Natural killer cell treated with Interleukin-12 subunit alpha and Interleukin-12 subunit beta and Interleukin-15 and Interleukin-18, amount 100 ng/mL, for 72 hours (primary cell): ENCODE measurements around the gene SELENOK. TPM values are rescaled to one million over a fixed set of nuclear protein-coding genes. Genes with fewer than 3 reads are reported as not detected.

Experiments used
- ATAC-seq, 2 donors: fragments of 150-1000 bp; cut with Tn5 transposase in 1 of 2; sonication (Bioruptor Pico), chemical (Tn5 transposase) in 1 of 2; 2 replicates each; pipeline ENCODE4 v1.10.0; 2021
- DNase-seq: peaks from one replicate; pipeline ENCODE4 v3.0.0; 2022; ENCODE audit warnings: low spot score
- H3K27ac Mint-ChIP-seq, 2 donors: 1 replicate in 1 of 2; 2 replicates in 1 of 2; pipeline ENCODE4 v1.8.0; 2022; ENCODE audit warnings: mixed read lengths in 2 of 2, mild to moderate bottlenecking in 1 of 2, moderate library complexity in 1 of 2
- H3K27me3 Mint-ChIP-seq, 2 donors: 1 replicate in 1 of 2; 2 replicates in 1 of 2; pipeline ENCODE4 v1.8.0; 2022; ENCODE audit warnings: mixed read lengths in 2 of 2
- H3K36me3 Mint-ChIP-seq: one replicate; pipeline ENCODE4 v1.8.0; 2022; ENCODE audit warnings: mixed read lengths
- H3K4me1 Mint-ChIP-seq, 2 donors: 1 replicate in 1 of 2; 2 replicates in 1 of 2; pipeline ENCODE4 v1.8.0; 2022; ENCODE audit warnings: low read depth in 2 of 2, mixed read lengths in 2 of 2, mild to moderate bottlenecking in 1 of 2
- H3K4me3 Mint-ChIP-seq: one replicate; pipeline ENCODE4 v1.8.0; 2022; ENCODE audit warnings: mixed read lengths
- H3K9me3 Mint-ChIP-seq: 2 replicates; pipeline ENCODE4 v1.8.0; 2022; ENCODE audit warnings: mixed read lengths
- total RNA-seq, 2 donors: library from RNA; stranded (reverse); gene quantifications; one replicate each; pipeline ENCODE4 v1.2.3, GENCODE V29; 2022

The SELENOK gene
- total RNA-seq, 2 donors from 2014 or later: 37.2 to 72.9 TPM

GRCh38 chr3:53863145-53863544 lies 28.5 kb downstream of the SELENOK start:
- Mint-ChIP-seq H3K9me3 (no peaks in the 10 kb centered on the region), H3K4me3 (no peak overlapping the region), H3K27me3 (no peaks in the 10 kb centered on the region), H3K27ac (no peak overlapping the region), H3K36me3 (peaks cover 10% of the 10 kb centered on the region), H3K4me1 (peaks cover 0 to 3% of the 10 kb centered on the region in 2 donors)
- DNase-seq (no peak), ATAC-seq (no peak)

GRCh38 chr3:53862241-53862640 lies 29.4 kb downstream of the SELENOK start:
- Mint-ChIP-seq H3K36me3 (peaks cover 6% of the 10 kb centered on the region), H3K27me3 (no peaks in the 10 kb centered on the region)

GRCh38 chr3:53860196-53860595 lies 31.5 kb downstream of the SELENOK start:
- no peak overlapping the region for H3K4me3 Mint-ChIP-seq
- ATAC-seq (no peak), DNase-seq (no peak)
- H3K27me3 Mint-ChIP-seq: no peaks in the 10 kb centered on the region
- no peaks in the 10 kb centered on the region for H3K9me3 Mint-ChIP-seq
- H3K36me3 Mint-ChIP-seq: peaks cover 6% of the 10 kb centered on the region
- peaks cover 0 to 6% of the 10 kb centered on the region in 2 donors for H3K4me1 Mint-ChIP-seq
- no peak overlapping the region for H3K27ac Mint-ChIP-seq

More at GRCh38 chr3:53862241-53862640, 29.4 kb downstream of the SELENOK start:
- no peak for ATAC-seq
- no peaks in the 10 kb centered on the region for H3K9me3 Mint-ChIP-seq
- H3K4me1 Mint-ChIP-seq: peaks cover 0 to 5% of the 10 kb centered on the region in 2 donors
- H3K27ac Mint-ChIP-seq: no peak overlapping the region
- no peak for DNase-seq
- no peak overlapping the region for H3K4me3 Mint-ChIP-seq

GRCh38 chr3:53859178-53859577 lies 32.5 kb downstream of the SELENOK start:
- Mint-ChIP-seq H3K9me3 (no peaks in the 10 kb centered on the region), H3K4me1 (peaks cover 0 to 6% of the 10 kb centered on the region in 2 donors), H3K27ac (no peak overlapping the region), H3K27me3 (no peaks in the 10 kb centered on the region), H3K36me3 (peaks cover 6% of the 10 kb centered on the region), H3K4me3 (no peak overlapping the region)
- ATAC-seq: no peak
- no peak for DNase-seq

GRCh38 chr3:53858096-53858741 lies 33.4 kb downstream of the SELENOK start:
- Mint-ChIP-seq H3K27me3 (no peaks in the 10 kb centered on the region), H3K4me1 (peaks cover 0 to 6% of the 10 kb centered on the region in 2 donors), H3K36me3 (peaks cover 6% of the 10 kb centered on the region), H3K4me3 (no peak overlapping the region), H3K27ac (no peak overlapping the region), H3K9me3 (no peaks in the 10 kb centered on the region)
- no peak for ATAC-seq
- DNase-seq: no peak

- no peak overlapping the region for H3K27ac Mint-ChIP-seq
- ATAC-seq (no peak), DNase-seq (no peak)
- H3K36me3 Mint-ChIP-seq: peaks cover 6% of the 10 kb centered on the region
- peaks cover 0 to 6% of the 10 kb centered on the region in 2 donors for H3K4me1 Mint-ChIP-seq
- no peaks in the 10 kb centered on the region for H3K9me3 Mint-ChIP-seq
- H3K4me3 Mint-ChIP-seq: no peak overlapping the region
- H3K27me3 Mint-ChIP-seq: no peaks in the 10 kb centered on the region
Measured at GRCh38 chr3:53856964-53857363, 34.7 kb downstream of the SELENOK start.

- H3K9me3 Mint-ChIP-seq: no peaks in the 10 kb centered on the region
- H3K4me3 Mint-ChIP-seq: no peak overlapping the region
- no peak overlapping the region for H3K27ac Mint-ChIP-seq
- peaks cover 21 to 27% of the 10 kb centered on the region in 2 donors for H3K27me3 Mint-ChIP-seq
- ATAC-seq: no peak
- no peak for DNase-seq
- no peaks in the 10 kb centered on the region for H3K4me1 Mint-ChIP-seq
- no peaks in the 10 kb centered on the region for H3K36me3 Mint-ChIP-seq
Measured at GRCh38 chr3:53850895-53851294, 40.8 kb downstream of the SELENOK start.

GRCh38 chr3:53849916-53850315 lies 41.7 kb downstream of the SELENOK start:
- Mint-ChIP-seq H3K9me3 (no peaks in the 10 kb centered on the region), H3K4me3 (no peak overlapping the region), H3K36me3 (no peaks in the 10 kb centered on the region), H3K27ac (no peak overlapping the region), H3K4me1 (no peaks in the 10 kb centered on the region), H3K27me3 (peaks cover 21 to 29% of the 10 kb centered on the region in 2 donors)
- DNase-seq (no peak), ATAC-seq (no peak)

- no peaks in the 10 kb centered on the region for H3K9me3 Mint-ChIP-seq
- H3K4me3 Mint-ChIP-seq: peak overlapping the region; percentile 47
- no peaks in the 10 kb centered on the region for H3K36me3 Mint-ChIP-seq
- H3K27me3 Mint-ChIP-seq: peaks cover 38 to 44% of the 10 kb centered on the region in 2 donors
- ATAC-seq: no peak
- H3K27ac Mint-ChIP-seq: no peak overlapping the region
- DNase-seq: no peak
- no peaks in the 10 kb centered on the region for H3K4me1 Mint-ChIP-seq
Measured at GRCh38 chr3:53846851-53847155, 44.9 kb downstream of the SELENOK start.

- Mint-ChIP-seq H3K9me3 (no peaks in the 10 kb centered on the region), H3K36me3 (no peaks in the 10 kb centered on the region), H3K4me3 (peak within 1 kb of the TSS; percentile 47), H3K27me3 (peaks cover 38 to 42% of the 10 kb centered on the region in 2 donors), H3K27ac (no peak within 1 kb of the TSS), H3K4me1 (no peaks in the 10 kb centered on the region)
- DNase-seq: no peak
- ATAC-seq: peak; percentile 29 to 54
Measured at GRCh38 chr3:53846134-53846850, 45.4 kb downstream of the SELENOK start, which contains the start of the genes CHDH and IL17RB. TSS of gene CHDH (minus strand) at chr3:53846419. CDS start at chr3:53824008, 22,411 bp downstream. TSS of gene IL17RB (plus strand) at chr3:53846568. CDS start at chr3:53846589, 21 bp downstream.

GRCh38 chr3:53845881-53846133 lies 45.9 kb downstream of the SELENOK start:
- H3K27me3 Mint-ChIP-seq: peaks cover 33 to 37% of the 10 kb centered on the region in 2 donors
- H3K4me3 Mint-ChIP-seq: no peak overlapping the region
- no peaks in the 10 kb centered on the region for H3K36me3 Mint-ChIP-seq
- ATAC-seq (peak; percentile 8 to 17), DNase-seq (no peak)
- no peak overlapping the region for H3K27ac Mint-ChIP-seq
- no peaks in the 10 kb centered on the region for H3K9me3 Mint-ChIP-seq
- H3K4me1 Mint-ChIP-seq: no peaks in the 10 kb centered on the region

GRCh38 chr3:53845103-53845880 lies 46.4 kb downstream of the SELENOK start:
- H3K36me3 Mint-ChIP-seq: no peaks in the 10 kb centered on the region
- DNase-seq (no peak), ATAC-seq (no peak)
- H3K4me3 Mint-ChIP-seq: peak overlapping the region; percentile 9
- H3K27ac Mint-ChIP-seq: no peak overlapping the region
- H3K27me3 Mint-ChIP-seq: peaks cover 32 to 36% of the 10 kb centered on the region in 2 donors
- no peaks in the 10 kb centered on the region for H3K9me3 Mint-ChIP-seq
- H3K4me1 Mint-ChIP-seq: no peaks in the 10 kb centered on the region

- H3K36me3 Mint-ChIP-seq: no peaks in the 10 kb centered on the region
- peak in 1 of 2 donors; percentile 8 for ATAC-seq
- no peaks in the 10 kb centered on the region for H3K9me3 Mint-ChIP-seq
- H3K4me3 Mint-ChIP-seq: peak overlapping the region; percentile 9
- no peaks in the 10 kb centered on the region for H3K4me1 Mint-ChIP-seq
- no peak overlapping the region for H3K27ac Mint-ChIP-seq
- no peak for DNase-seq
- H3K27me3 Mint-ChIP-seq: peaks cover 27 to 32% of the 10 kb centered on the region in 2 donors
Measured at GRCh38 chr3:53844262-53845102, 47.2 kb downstream of the SELENOK start.
